ENCODE measurements around the gene RNASEH2B.

Gene RNASEH2B

DNA sequence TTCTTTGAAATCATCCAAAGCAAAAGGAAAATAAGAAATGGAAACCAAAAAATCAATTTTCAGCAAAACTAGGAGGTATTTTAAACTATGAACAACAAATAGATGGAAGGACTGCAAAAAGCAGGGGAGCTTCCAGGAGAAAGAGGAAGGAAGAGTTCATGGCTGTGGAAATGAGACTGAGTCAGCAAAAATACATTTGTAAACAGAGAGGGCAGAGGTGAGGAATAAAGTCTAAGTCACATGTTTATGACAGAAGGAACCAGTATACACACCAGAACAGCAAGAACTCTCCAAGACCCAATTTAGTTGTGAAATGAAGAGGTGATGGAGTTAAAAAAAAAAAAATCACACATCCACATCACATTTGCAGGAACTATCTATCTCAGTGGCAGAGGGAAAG is 69.6 kb downstream of the RNASEH2B start:
- Histone ChIP-seq H3K9me2 (replicated peaks; ENCODE audit: insufficient read depth, low read length) (no peaks in the 10 kb centered on the region), H3K4me2 (ENCODE audit: low read depth, low read length) (no peak overlapping the region), H3K9me3 (replicated peaks; ENCODE audit: insufficient read depth, low read length) (no peaks in the 10 kb centered on the region), H2AFZ (ENCODE audit: low read length) (no peak overlapping the region), H3F3A (ENCODE audit: insufficient read depth, low read length) (no peaks in the 10 kb centered on the region), H3K27ac (ENCODE audit: low read length) (no peak overlapping the region), H4K20me1 (ENCODE audit: insufficient read depth, low read length) (no peaks in the 10 kb centered on the region), H3K4me3 (ENCODE audit: low read length) (no peak overlapping the region), H3K4me1 (ENCODE audit: low read length) (no peaks in the 10 kb centered on the region), H3K9ac (ENCODE audit: low read length) (no peak overlapping the region), H3K27me3 (replicated peaks; ENCODE audit: insufficient read depth, low read length) (no peaks in the 10 kb centered on the region), H3K79me2 (ENCODE audit: low read length) (no peaks in the 10 kb centered on the region), H3K36me3 (replicated peaks; ENCODE audit: insufficient read depth, low read length) (no peaks in the 10 kb centered on the region)
- TF ChIP-seq CTCF (IDR thresholded peaks at IDR 0.05; ENCODE audit: low read length) (no peak), EZH2phosphoT487 (IDR thresholded peaks at IDR 0.05; ENCODE audit: low read length) (no peak)
- no peak for DNase-seq

DNA sequence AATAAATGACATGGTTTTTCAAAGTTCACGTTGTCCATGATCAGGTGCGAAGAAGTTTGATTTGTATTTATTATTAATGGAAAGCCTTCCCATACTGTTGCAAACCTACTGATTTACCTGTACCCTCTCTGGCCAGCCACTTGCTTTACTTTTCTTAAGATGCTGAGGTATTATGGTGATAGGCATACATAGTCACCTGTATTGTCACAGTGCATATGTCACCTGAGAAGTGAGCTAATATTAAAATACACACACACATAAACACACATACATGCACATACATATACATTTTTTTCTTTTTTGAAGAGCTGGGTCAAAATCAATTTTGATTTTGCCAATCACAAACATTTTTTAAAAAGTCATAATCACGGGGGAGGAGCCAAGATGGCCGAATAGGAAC is 72.1 kb downstream of the RNASEH2B start:
- H3K9ac ChIP-seq (ENCODE audit: low read length) = no peak overlapping the region
- no peak for DNase-seq
- H3K36me3 ChIP-seq (replicated peaks; ENCODE audit: insufficient read depth, low read length) = no peaks in the 10 kb centered on the region
- H3K9me2 ChIP-seq (replicated peaks; ENCODE audit: insufficient read depth, low read length) = no peaks in the 10 kb centered on the region
- TF ChIP-seq CTCF (IDR thresholded peaks at IDR 0.05; ENCODE audit: low read length) = no peak
- no peak for TF ChIP-seq EZH2phosphoT487 (IDR thresholded peaks at IDR 0.05; ENCODE audit: low read length)
- no peak for TF ChIP-seq EZH2 (optimal IDR thresholded peaks at IDR 0.05; ENCODE audit: low read depth, low read length)
- H3K9me3 ChIP-seq (replicated peaks; ENCODE audit: insufficient read depth, low read length) = no peaks in the 10 kb centered on the region
- no peaks in the 10 kb centered on the region for H4K20me1 ChIP-seq (ENCODE audit: insufficient read depth, low read length)
- H3K79me2 ChIP-seq (ENCODE audit: low read length) = no peaks in the 10 kb centered on the region
- H3K27me3 ChIP-seq (replicated peaks; ENCODE audit: insufficient read depth, low read length) = no peaks in the 10 kb centered on the region
- H3K27ac ChIP-seq (ENCODE audit: low read length) = no peak overlapping the region
- H3F3A ChIP-seq (ENCODE audit: insufficient read depth, low read length) = no peaks in the 10 kb centered on the region
- H3K4me3 ChIP-seq (ENCODE audit: low read length) = no peak overlapping the region
- H2AFZ ChIP-seq (ENCODE audit: low read length) = no peak overlapping the region
- H3K4me1 ChIP-seq (ENCODE audit: low read length) = no peaks in the 10 kb centered on the region
- H3K4me2 ChIP-seq (ENCODE audit: low read depth, low read length) = no peak overlapping the region

DNA sequence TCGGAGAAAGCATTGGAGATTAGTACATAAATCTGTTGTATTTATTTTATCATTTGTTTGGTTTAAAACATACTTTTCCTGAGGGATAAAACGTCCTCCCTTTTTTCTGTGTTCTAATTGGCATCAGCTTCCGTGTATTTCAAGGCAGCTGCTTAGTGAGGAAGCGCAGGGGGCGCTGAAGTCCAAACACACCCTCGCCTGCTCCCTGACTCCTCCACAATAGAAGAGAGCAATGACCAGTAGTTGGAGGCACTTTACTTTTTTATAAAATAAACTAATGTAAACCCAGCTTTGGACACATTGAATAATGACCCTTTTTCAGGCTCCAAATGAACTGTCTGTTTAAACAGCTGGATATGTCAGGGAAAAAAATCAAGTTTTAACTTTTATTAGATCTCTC is 79.9 kb downstream of the RNASEH2B start:
- no peaks in the 10 kb centered on the region for H3K27me3 ChIP-seq (replicated peaks; ENCODE audit: insufficient read depth, low read length)
- no peaks in the 10 kb centered on the region for H3F3A ChIP-seq (ENCODE audit: insufficient read depth, low read length)
- peaks cover 16% of the 10 kb centered on the region for H3K4me1 ChIP-seq (ENCODE audit: low read length)
- no peaks in the 10 kb centered on the region for H4K20me1 ChIP-seq (ENCODE audit: insufficient read depth, low read length)
- H3K9me3 ChIP-seq (replicated peaks; ENCODE audit: insufficient read depth, low read length) = no peaks in the 10 kb centered on the region
- H3K9me2 ChIP-seq (replicated peaks; ENCODE audit: insufficient read depth, low read length) = no peaks in the 10 kb centered on the region
- H3K36me3 ChIP-seq (replicated peaks; ENCODE audit: insufficient read depth, low read length) = no peaks in the 10 kb centered on the region
- DNase-seq = no peak
- no peaks in the 10 kb centered on the region for H3K79me2 ChIP-seq (ENCODE audit: low read length)
- H3K4me2 ChIP-seq (ENCODE audit: low read depth, low read length) = no peak overlapping the region
- H3K4me3 ChIP-seq (ENCODE audit: low read length) = no peak overlapping the region
- TF ChIP-seq CTCF (IDR thresholded peaks at IDR 0.05; ENCODE audit: low read length) (no peak), EZH2phosphoT487 (IDR thresholded peaks at IDR 0.05; ENCODE audit: low read length) (no peak), EZH2 (optimal IDR thresholded peaks at IDR 0.05; ENCODE audit: low read depth, low read length) (no peak)
- no peak overlapping the region for H3K9ac ChIP-seq (ENCODE audit: low read length)
- no peak overlapping the region for H3K27ac ChIP-seq (ENCODE audit: low read length)
- H2AFZ ChIP-seq (ENCODE audit: low read length) = no peak overlapping the region

Data from MM.1S (cell line).